Right hindlimb (tissue), 1 donor: Measurements from ENCODE around the gene FIP1L1.
"Not testable (repeated sequence)": the region's sequence is repeated elsewhere in the genome, so short reads cannot be mapped to it uniquely, and the experiment has no call there.

Experiments used
- DNase-seq: peaks from one replicate; pipeline ENCODE4 v3.0.0-alpha.2; 2018

FIP1L1 gene, protein sequence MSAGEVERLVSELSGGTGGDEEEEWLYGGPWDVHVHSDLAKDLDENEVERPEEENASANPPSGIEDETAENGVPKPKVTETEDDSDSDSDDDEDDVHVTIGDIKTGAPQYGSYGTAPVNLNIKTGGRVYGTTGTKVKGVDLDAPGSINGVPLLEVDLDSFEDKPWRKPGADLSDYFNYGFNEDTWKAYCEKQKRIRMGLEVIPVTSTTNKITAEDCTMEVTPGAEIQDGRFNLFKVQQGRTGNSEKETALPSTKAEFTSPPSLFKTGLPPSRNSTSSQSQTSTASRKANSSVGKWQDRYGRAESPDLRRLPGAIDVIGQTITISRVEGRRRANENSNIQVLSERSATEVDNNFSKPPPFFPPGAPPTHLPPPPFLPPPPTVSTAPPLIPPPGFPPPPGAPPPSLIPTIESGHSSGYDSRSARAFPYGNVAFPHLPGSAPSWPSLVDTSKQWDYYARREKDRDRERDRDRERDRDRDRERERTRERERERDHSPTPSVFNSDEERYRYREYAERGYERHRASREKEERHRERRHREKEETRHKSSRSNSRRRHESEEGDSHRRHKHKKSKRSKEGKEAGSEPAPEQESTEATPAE

GRCh38 chr4:53377319-53378170 is at the start of gene FIP1L1:
TSS of gene FIP1L1 (plus strand) at chr4:53377641. CDS start at chr4:53377839, 198 bp downstream.
- DNase-seq = peak; percentile 96

DNA sequence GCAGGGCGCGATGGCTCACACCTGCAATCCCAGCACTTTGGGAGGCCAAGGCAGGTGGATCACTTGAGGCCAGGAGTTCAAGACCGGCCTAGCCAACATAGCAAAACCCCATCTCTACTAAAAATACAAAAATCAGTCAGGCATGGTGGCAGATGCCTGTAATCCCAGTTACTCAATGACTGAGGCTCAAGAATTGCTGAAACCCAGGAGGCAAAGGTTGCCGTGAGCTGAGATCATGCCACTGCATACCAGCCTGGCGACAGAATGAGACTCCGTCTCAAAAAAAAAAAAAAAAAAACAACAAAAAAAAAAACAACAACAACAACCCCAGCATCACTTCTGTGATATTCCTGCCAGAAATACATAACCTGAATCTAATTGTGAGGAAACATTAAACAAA is 42.5 kb upstream of the FIP1L1 start:
- DNase-seq = not testable (repeated sequence)

DNA sequence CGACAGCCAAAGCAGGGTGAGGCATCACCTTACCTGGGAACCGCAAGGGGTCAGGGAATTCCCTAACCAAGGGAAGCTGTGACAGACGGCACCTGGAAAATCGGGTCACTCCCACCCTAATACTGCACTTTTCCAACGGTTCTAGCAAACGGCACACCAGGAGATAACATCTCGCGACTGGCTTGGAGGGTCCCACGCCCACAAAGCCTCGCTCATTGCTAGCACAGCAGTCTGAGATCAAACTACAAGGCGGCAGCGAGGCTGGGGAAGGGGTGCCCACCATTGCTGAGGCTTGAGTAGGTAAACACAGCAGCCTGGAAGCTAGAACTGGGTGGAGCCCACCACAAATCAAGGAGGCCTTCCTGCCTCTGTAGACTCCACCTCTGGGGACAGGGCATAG is 37.3 kb upstream of the FIP1L1 start:
- DNase-seq = not testable (repeated sequence)

DNA sequence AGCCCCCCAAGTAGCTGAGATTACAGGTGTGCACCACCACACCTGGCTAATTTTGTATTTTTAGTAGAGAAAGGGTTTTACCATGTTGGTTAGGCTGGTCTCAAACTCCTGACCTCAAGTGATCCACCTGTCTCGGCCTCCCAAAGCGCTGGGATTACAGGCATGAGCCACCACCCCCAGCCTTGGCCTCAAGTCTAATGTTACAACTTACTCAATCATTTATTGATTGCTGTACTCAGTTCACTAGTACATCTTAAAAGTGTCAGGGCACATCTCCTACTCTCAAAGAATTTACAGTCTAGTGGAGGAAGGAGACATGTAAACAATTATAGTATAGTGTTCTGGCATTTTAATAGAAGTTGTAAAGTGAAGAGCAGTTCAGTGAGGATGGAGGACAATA is 31.0 kb upstream of the FIP1L1 start:
- not testable (repeated sequence) for DNase-seq

DNA sequence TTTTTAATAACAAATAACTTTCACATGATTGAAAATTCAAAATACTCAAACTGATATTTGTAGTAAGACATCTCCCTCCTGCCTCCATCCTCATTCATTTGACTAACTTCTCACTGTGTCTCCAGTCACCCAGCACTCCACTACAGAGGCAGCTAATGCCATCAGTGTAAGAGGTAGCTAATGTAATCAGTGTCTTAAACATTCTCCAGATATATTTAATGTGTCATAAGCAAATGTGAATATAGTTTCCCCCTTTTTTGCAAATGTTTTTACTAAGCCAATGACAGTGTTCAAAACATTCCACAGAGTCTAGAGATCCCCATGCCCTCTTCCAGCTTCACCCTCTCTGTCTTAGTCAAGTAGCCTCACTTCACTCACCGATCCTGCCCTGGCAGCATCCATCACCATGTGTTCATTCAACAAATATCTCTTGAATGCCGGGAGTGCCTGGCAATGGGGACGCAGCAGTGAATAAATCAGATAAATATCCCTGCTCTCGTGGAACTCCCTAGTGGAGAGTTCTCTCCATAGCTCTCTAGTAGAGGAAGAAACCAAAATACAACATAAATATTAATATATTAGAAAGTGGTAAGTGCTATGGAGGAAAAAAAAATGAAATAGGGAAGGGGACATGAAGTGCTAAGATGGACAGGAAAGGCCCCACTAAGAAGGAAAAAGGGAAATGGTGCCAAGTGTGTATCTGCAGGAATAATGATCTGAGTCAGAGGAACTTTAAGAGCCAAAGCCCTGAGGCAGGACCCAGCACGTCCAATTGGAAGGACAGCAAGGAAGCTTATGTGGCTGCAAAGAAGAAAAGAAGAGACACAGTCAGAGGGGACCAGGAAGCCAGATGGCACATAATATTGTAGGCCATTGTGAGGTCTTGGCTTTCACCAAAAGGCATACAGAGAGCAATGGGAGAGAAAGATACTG is 30.3 kb upstream of the FIP1L1 start:
- DNase-seq = no peak

DNA sequence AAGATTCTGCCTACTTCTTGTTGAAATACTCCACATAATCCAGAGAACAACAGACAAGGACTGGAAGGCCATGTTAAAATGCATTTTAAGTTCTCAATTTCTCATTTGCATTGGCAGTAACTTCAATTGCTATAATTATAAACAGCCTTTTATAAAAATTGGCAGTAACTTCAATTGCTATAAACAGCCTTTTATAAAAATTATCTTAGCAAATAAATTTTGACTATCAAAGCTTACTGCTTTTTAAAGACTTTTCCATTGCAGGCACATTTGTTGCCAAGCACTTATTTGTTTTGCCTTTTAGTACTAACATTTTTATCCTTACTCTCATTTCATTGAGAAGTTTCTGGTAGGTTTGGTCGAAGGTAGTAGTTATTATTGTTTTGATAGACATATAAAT is 29.4 kb upstream of the FIP1L1 start:
- no peak for DNase-seq

DNA sequence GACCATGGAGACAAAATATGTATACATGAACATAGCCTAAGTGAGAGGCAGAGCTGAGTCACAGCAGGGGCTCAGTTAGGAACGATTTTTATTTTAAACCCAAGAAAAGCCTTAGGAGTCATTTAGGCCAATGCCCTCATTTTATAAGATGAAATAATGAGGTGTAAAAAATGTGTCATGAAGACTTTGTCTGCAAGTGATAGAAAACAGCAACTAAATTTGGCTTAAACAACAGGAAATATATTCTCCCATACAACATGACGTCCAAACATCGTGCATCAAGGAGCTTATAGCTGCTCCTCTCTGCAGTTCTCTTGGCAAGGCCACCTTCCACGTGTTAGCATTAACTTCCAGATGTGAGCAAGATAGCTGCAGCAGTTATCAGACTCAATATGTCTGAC is 28.4 kb upstream of the FIP1L1 start:
- peak; percentile 48 for DNase-seq

GRCh38 chr4:53354012-53354722 is 23.3 kb upstream of the FIP1L1 start:
- DNase-seq = no peak

GRCh38 chr4:53355930-53356521 is 21.4 kb upstream of the FIP1L1 start:
- no peak for DNase-seq

DNA sequence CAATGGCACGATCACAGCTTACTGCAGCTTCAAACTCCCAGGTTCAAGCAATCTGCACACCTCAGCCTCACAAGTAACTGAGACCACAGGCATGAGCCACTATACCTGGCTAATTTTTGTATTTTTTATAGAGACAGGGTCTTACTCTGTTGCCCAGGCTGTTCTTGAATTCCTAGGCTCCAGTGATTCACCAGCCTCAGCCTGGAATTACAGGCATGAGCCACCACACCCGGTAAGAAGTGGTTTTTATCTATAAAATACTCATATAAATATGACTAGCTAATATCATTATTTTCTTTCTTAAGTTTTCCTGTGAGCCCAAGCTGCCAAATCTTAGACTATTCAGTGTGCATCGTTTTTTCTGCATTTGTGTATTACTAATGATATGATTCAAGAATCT is 16.0 kb upstream of the FIP1L1 start:
- no peak for DNase-seq

- DNase-seq = no peak
Measured at GRCh38 chr4:53362093-53362492, 15.3 kb upstream of the FIP1L1 start.

DNA sequence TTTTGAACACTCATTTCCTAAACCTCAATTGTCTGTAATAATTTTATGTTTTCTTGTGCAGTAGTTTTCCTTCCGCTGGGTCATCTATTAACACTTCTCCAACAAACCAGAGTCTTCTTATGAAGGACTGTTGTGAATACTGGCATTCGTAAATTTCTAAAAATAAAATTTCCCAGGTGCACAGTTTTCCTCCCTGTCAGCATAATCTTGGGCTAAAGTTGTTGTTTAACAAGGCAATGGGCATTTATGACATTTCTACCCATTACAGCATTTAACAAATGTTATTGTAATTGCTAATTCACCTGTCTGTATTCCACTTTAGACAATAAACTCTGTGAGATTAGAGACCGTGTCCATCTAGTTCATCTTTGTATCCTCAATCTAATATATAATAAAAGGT is 12.8 kb upstream of the FIP1L1 start:
- DNase-seq = no peak

GRCh38 chr4:53365121-53365485 is 12.3 kb upstream of the FIP1L1 start:
- no peak for DNase-seq

- peak; percentile 99 for DNase-seq
Measured at GRCh38 chr4:53365486-53366300, 11.7 kb upstream of the FIP1L1 start, which contains the start of gene SCFD2. TSS of gene SCFD2 (minus strand) at chr4:53366061.

GRCh38 chr4:53366301-53366716 is 11.1 kb upstream of the FIP1L1 start:
- DNase-seq = no peak

GRCh38 chr4:53367721-53368120 is 9.7 kb upstream of the FIP1L1 start:
- DNase-seq = no peak

GRCh38 chr4:53371049-53371448 is 6.4 kb upstream of the FIP1L1 start:
- no peak for DNase-seq

DNA sequence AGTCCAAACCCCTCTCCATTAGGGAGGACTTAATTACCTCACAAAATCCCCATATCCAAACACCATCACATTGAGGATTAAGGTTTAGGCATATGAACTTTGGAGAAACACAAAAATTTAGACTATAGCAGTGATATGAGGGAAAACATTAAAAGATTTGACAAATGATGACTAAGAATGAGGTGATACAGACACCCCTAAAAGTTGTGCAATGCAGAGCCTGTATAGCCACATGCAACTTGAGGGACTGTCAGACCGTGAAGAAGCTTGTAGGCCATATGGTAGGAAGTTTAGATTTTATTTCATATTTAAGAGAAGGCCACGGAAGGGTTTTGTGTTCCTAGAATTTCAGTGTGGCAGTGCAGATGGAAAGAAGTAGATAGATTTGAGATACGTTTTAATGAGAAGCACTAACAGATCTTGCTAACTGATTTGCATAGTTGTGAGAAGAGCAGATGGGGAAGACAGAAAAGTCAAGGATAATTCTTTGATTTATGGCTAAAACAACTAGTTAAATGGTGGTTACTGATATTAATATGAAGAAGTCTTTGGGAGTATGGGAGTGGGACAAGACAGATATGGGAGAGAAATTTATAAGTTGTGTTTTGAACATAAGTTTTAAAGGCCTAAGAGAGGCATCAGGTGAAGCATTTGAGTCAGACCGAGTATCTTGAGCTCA is 5.5 kb upstream of the FIP1L1 start:
- no peak for DNase-seq

- DNase-seq = no peak
Measured at GRCh38 chr4:53374777-53375258, 2.6 kb upstream of the FIP1L1 start.

GRCh38 chr4:53376900-53377299 is 541 bp upstream of the FIP1L1 start:
- no peak for DNase-seq
